WTC11 (cell line): ENCODE results near the gene RBM47.

Source experiments
- NR2C2 ChIP-seq: sonication (generic); formaldehyde crosslinking; IDR thresholded peaks from 2 replicates; pipeline ENCODE4 v1.8.0; 2022; ENCODE audit warnings: mild to moderate bottlenecking, missing genetic modification reagents
- RORB ChIP-seq: fragments of 250-450 bp; sonication (Bioruptor Pico); IDR thresholded peaks from 2 replicates; pipeline ENCODE4 v1.9.0; 2021; ENCODE audit warnings: mild to moderate bottlenecking
- TCF7 ChIP-seq: sonication (generic); formaldehyde crosslinking; IDR thresholded peaks from 2 replicates; pipeline ENCODE4 v1.8.0; 2022; ENCODE audit warnings: mild to moderate bottlenecking, low read depth, missing genetic modification reagents, moderate library complexity
- TP53 ChIP-seq: sonication (generic); formaldehyde crosslinking; IDR thresholded peaks from 2 replicates; pipeline ENCODE4 v1.8.1; 2023; ENCODE audit warnings: mild to moderate bottlenecking, missing genetic modification reagents
- ZNF121 ChIP-seq: sonication (generic); formaldehyde crosslinking; IDR thresholded peaks from 2 replicates; pipeline ENCODE4 v1.8.0; 2023; ENCODE audit warnings: missing genetic modification reagents
- TF ChIP-seq, protein P1 (sequence below): fragments of 200-600 bp; IDR thresholded peaks from 2 replicates; pipeline ENCODE4 v1.8.0; 2022; ENCODE audit warnings: antibody characterized with exemption
- TF ChIP-seq, protein P2 (sequence below): sonication (generic); formaldehyde crosslinking; IDR thresholded peaks from 2 replicates; pipeline ENCODE4 v1.8.1; 2023; ENCODE audit warnings: mild to moderate bottlenecking, missing genetic modification reagents, moderate library complexity

DNA sequence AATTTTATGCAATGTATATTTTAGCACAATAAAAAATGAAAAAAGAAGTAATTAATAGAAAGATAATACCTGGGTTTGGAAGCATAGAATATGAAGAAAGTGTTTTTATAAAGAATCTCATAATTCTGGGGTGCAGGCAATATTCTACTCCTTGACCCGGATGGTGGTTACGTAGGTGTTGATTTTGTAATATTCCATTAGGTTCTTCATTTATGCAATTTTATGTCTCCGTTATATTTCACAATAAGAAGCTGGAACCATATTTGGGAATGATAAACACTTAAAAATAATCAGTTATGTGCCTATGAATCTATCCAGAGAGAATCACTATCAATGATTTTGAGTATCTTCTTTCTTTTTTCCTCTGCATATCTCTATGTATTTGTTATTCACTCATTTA lies 256.0 kb downstream of the RBM47 start:
- TF ChIP-seq RORB (CRISPR knock-in tag), result no peak
- TF ChIP-seq, protein P1, sequence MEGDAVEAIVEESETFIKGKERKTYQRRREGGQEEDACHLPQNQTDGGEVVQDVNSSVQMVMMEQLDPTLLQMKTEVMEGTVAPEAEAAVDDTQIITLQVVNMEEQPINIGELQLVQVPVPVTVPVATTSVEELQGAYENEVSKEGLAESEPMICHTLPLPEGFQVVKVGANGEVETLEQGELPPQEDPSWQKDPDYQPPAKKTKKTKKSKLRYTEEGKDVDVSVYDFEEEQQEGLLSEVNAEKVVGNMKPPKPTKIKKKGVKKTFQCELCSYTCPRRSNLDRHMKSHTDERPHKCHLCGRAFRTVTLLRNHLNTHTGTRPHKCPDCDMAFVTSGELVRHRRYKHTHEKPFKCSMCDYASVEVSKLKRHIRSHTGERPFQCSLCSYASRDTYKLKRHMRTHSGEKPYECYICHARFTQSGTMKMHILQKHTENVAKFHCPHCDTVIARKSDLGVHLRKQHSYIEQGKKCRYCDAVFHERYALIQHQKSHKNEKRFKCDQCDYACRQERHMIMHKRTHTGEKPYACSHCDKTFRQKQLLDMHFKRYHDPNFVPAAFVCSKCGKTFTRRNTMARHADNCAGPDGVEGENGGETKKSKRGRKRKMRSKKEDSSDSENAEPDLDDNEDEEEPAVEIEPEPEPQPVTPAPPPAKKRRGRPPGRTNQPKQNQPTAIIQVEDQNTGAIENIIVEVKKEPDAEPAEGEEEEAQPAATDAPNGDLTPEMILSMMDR, result no peak
- TF ChIP-seq, protein P2, sequence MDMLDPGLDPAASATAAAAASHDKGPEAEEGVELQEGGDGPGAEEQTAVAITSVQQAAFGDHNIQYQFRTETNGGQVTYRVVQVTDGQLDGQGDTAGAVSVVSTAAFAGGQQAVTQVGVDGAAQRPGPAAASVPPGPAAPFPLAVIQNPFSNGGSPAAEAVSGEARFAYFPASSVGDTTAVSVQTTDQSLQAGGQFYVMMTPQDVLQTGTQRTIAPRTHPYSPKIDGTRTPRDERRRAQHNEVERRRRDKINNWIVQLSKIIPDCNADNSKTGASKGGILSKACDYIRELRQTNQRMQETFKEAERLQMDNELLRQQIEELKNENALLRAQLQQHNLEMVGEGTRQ (CRISPR knock-in tag), result no peak
- no peak for TF ChIP-seq TP53
- no peak for TF ChIP-seq ZNF121 (CRISPR knock-in tag)
- TF ChIP-seq TCF7, result no peak
- TF ChIP-seq NR2C2 (CRISPR knock-in tag), result no peak
